ENCODE data around the gene RAE1.
A peak's percentile ranks its signal among the peaks of the same experiment; 100 is the strongest.

The RAE1 gene

DNA sequence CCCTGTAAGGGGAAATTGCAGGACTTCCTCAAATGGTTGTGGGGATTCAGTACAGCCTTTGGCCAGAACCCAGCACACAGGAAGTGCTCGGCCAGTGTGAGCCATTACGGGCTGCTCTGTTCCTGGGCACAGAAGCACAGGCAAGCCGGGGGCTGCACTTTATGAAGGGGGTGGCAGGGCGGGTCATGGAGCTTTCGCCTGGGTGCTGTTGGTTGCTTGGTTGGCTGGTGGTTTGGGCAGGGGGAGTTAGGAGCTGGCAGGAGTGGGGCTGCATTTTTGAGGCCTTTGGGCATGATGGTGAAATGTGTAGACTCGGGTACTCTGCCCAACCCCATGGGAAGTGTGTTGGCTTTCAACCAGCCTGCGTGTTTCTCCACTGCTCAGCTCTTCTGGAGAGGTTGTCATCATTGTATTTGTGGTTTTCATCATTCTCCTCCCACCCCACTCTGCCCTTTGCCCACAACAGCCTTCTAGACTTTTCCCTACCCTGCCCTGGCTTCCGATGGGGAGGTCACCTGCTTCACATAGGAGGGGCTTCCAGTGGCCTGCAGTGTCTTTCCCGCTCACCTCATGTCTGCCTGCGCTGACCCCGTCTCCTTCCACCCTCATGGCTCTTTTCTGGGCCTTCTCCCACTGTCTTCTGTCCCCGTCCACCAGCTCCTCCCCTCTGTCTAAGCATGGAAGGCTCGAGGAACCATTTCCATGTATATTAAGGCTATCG, 24.0 kb downstream of the RAE1 start:
- Mint-ChIP-seq H3K9me3 (no peaks in the 10 kb centered on the region), H3K4me3 (no peak overlapping the region), H3K36me3 (peaks cover 63% of the 10 kb centered on the region), H3K27me3 (no peaks in the 10 kb centered on the region), H3K4me1 (no peaks in the 10 kb centered on the region), H3K27ac (peak overlapping the region; percentile 6)
- ATAC-seq = no peak

DNA sequence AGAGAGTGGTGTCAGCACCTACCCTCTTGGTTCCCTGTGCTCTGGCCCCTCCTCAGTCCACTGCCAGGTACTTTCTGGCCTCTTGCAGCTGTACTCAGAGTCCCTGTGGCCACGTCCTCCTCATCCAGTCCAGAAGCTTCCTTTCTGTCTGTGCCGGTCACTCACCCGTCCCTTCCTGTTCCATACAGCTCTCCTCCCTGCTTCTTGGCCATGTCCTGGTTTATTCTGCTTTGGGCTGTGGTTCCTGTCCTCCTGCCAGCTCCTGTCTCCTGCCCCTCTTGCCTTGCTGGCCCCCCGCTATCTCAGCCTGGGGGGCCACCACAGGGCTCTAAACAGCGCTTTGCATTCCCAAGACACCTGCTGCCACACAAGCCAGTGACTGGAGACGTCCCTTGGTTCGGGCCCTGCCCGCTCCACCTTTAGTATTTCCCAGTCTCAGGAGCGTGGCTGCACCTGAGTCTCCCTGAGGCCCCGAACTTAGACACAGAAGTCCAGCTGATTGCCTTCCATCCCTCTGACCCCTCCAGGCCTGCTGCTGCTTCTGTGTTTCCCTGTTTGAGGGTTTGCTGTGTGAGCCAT, 24.7 kb downstream of the RAE1 start:
- H3K36me3 Mint-ChIP-seq = peaks cover 57% of the 10 kb centered on the region
- H3K4me1 Mint-ChIP-seq = no peaks in the 10 kb centered on the region
- no peaks in the 10 kb centered on the region for H3K9me3 Mint-ChIP-seq
- peak overlapping the region; percentile 6 for H3K27ac Mint-ChIP-seq
- H3K4me3 Mint-ChIP-seq = no peak overlapping the region
- ATAC-seq = no peak
- no peaks in the 10 kb centered on the region for H3K27me3 Mint-ChIP-seq

DNA sequence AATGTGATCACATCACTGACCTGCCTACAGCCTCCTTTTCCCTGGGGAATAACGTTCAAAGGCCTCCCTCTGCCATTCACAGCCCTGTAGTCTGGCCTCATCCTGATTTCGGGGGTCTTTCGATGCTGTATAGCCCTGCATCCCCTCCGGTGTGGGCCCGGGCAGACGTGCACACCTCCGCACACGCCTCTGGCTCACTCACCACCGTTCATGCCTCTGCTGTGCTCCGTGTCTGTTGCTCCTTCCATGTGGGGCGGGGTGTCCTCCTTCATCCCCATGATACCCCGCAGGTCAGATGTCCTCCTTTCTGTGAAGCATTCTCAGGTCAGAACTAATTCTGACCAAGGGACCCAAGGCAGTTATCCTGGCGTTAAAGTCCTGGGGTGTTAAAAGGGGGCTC, 26.3 kb downstream of the RAE1 start:
- H3K4me3 Mint-ChIP-seq = no peak overlapping the region
- H3K27ac Mint-ChIP-seq = no peak overlapping the region
- H3K9me3 Mint-ChIP-seq = no peaks in the 10 kb centered on the region
- no peaks in the 10 kb centered on the region for H3K4me1 Mint-ChIP-seq
- H3K27me3 Mint-ChIP-seq = no peaks in the 10 kb centered on the region
- no peak for ATAC-seq
- peaks cover 41% of the 10 kb centered on the region for H3K36me3 Mint-ChIP-seq

DNA sequence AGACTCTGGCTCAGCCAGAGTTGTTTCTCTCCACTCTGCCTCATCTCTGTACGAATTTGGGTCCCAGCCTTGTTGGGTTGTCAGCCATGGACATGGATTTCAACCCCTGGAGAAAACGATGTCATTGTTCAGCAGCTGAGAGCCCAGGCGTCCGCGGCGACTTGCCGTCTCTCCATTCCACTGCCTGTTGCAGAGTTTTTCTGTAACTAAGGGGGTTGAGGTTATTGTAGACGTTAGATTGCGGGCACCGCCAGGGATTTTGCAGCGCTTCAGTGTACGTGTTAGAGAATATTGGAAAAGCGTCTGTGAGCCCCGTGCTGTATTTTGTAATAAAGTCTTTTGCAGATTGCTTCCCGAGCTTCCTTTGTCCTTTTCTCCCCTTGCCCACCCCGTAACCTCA, 27.1 kb downstream of the RAE1 start:
- Mint-ChIP-seq H3K27ac (no peak overlapping the region), H3K4me3 (no peak overlapping the region), H3K9me3 (no peaks in the 10 kb centered on the region), H3K27me3 (no peaks in the 10 kb centered on the region), H3K36me3 (peaks cover 38% of the 10 kb centered on the region), H3K4me1 (no peaks in the 10 kb centered on the region)
- ATAC-seq = no peak

DNA sequence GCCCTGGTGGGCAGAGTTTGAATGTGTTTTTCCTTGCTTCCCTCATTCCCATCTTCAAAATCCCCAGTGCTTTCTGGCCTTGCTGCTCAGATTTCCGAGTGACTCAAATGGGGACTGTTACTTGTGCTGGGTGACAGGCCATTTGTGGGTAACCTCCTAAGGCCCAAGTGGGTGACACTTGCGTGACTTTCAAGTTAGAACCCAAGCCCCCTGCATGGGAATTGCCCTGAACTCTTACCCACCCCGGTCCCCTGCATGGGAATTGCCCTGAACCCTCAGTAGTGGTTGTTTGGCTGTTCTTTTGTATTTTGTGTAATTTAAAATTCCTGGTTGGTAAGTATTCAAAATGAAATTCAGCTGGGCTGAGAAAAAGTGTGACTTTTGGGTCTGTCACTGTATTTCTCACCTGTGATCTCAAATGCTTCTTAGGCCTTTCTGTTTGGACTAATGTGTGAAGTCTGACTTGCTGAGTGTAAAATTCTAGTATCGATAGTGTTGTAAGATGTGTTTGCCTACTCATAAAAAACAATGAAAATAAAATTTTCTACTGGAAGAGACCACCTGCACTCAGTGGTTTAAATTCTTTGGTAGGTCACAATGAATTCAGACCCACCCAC, 27.7 kb downstream of the RAE1 start:
- no peaks in the 10 kb centered on the region for H3K27me3 Mint-ChIP-seq
- no peaks in the 10 kb centered on the region for H3K9me3 Mint-ChIP-seq
- peaks cover 32% of the 10 kb centered on the region for H3K36me3 Mint-ChIP-seq
- no peak for ATAC-seq
- no peak overlapping the region for H3K4me3 Mint-ChIP-seq
- no peaks in the 10 kb centered on the region for H3K4me1 Mint-ChIP-seq
- H3K27ac Mint-ChIP-seq = no peak overlapping the region

DNA sequence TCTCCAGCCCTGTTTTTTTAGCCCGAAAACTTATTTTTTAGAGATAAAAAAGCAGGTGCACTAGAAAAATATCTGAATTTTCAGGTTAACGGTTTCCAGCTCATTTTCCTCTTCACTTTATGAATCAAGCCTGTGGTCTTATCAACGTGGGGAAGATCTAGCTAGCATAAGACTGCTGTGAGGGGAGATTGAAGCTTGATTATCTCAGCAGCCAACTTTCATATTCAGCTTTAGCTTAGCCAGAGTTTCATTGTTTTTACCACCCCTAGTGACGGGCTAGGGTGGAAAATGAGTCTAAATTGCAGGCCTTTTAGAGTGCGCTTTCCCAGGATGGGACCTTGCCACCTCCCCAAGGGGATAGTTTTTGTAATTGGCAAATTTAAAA, 28.2 kb downstream of the RAE1 start:
- Mint-ChIP-seq H3K36me3 (peaks cover 33% of the 10 kb centered on the region), H3K27ac (no peak overlapping the region), H3K4me3 (no peak overlapping the region), H3K9me3 (no peaks in the 10 kb centered on the region), H3K4me1 (no peaks in the 10 kb centered on the region), H3K27me3 (no peaks in the 10 kb centered on the region)
- no peak for ATAC-seq

DNA sequence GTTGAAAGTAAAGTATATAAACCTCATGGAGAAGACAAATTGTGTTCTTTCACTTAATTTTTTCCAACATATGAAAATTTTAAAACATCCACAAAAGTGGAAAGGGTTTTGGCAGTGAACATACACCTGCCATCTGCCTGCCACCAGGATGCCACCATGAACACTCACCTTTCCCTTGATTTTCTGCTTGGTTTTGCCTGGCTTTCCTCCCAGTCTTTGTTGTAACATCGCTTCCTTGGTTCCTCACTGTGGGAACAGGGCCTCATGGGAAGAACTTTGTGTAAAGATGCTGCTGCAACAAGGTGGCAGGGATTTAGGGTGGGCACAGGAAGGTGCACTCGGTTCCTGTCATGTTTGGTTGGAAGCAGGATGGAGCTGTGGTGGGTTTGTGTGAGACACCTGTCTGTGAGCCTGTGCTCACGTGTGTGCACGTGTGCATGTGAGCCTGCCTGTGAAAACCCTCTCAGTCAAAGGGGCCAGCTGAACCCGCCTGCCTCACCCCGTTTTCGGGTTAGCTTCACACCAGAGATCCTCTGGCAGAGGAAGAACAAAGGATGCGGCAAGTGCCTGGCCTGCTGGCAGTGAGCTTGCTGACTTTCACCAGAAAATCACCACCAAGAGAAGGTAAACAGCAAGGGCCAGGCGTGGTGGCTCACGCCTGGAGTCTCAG, 29.2 kb downstream of the RAE1 start:
- ATAC-seq = no peak
- peaks cover 29% of the 10 kb centered on the region for H3K36me3 Mint-ChIP-seq
- H3K27me3 Mint-ChIP-seq = no peaks in the 10 kb centered on the region
- no peaks in the 10 kb centered on the region for H3K4me1 Mint-ChIP-seq
- no peaks in the 10 kb centered on the region for H3K9me3 Mint-ChIP-seq
- no peak overlapping the region for H3K27ac Mint-ChIP-seq
- no peak overlapping the region for H3K4me3 Mint-ChIP-seq

DNA sequence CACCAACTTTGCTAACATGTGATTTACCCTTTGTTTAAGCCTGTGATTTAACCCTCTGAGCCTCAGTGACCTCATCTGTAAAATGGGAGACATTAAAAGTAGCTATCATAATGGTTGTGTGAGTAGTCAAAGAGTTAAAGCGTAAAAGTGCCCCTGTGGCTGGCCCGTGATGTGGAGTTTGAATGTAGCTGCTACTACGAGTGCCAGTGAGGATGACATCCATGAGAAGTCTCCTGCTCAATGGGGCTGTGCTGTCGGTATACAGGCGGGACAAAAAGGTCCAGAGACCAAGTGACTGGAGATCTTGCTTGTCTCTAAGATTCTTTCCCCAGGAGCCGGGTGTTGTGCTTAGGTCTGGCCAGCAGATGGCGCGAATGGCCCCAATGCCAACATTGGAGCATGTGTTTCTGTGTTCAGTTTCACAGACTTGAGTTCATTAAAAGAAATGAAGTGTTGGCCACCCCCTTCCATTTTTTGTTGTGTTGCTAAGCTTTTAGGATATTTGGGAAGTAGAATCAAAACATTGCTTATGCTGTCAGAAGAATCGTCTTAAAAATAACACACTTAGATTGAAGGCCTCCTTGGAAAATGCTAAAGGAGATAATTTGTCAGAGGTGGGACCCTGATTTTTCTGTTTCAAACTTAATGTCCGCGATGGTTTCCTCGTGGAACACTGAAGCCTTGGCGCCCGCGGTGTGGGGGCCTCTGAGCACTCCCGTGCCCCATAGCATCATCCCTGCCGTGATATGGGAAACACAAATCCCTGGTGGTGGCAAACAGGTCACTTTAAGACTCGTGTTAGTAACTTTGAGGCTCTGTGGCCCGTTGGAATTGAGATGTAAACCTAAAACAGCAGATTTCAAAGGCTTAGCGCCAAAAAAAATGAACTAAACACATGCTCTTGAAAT, 30.8 kb downstream of the RAE1 start:
- Mint-ChIP-seq H3K4me3 (no peak overlapping the region), H3K27ac (no peak overlapping the region), H3K4me1 (no peaks in the 10 kb centered on the region), H3K36me3 (peaks cover 24% of the 10 kb centered on the region), H3K9me3 (no peaks in the 10 kb centered on the region), H3K27me3 (no peaks in the 10 kb centered on the region)
- peak; percentile 72 for ATAC-seq

DNA sequence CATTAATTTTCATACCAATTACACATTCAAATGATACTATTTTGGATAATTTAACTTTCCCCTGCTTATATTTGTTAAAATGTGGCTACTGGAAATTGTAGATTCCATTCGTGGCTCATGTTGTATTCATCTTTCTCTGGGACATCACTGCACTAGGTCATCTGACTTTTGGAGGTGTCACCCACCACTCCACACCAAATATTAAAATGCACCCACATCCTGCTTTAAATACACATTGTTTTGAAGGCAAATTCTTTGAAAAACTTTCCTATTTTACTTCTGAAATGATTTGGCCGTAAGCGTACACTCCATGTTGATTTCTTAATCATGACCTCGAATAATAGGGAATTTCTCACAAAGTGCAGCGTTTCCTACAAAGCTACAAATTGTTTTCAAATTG, 31.5 kb downstream of the RAE1 start:
- no peak overlapping the region for H3K27ac Mint-ChIP-seq
- no peaks in the 10 kb centered on the region for H3K27me3 Mint-ChIP-seq
- H3K36me3 Mint-ChIP-seq = peaks cover 17% of the 10 kb centered on the region
- H3K4me3 Mint-ChIP-seq = no peak overlapping the region
- H3K9me3 Mint-ChIP-seq = no peaks in the 10 kb centered on the region
- no peaks in the 10 kb centered on the region for H3K4me1 Mint-ChIP-seq
- no peak for ATAC-seq

DNA sequence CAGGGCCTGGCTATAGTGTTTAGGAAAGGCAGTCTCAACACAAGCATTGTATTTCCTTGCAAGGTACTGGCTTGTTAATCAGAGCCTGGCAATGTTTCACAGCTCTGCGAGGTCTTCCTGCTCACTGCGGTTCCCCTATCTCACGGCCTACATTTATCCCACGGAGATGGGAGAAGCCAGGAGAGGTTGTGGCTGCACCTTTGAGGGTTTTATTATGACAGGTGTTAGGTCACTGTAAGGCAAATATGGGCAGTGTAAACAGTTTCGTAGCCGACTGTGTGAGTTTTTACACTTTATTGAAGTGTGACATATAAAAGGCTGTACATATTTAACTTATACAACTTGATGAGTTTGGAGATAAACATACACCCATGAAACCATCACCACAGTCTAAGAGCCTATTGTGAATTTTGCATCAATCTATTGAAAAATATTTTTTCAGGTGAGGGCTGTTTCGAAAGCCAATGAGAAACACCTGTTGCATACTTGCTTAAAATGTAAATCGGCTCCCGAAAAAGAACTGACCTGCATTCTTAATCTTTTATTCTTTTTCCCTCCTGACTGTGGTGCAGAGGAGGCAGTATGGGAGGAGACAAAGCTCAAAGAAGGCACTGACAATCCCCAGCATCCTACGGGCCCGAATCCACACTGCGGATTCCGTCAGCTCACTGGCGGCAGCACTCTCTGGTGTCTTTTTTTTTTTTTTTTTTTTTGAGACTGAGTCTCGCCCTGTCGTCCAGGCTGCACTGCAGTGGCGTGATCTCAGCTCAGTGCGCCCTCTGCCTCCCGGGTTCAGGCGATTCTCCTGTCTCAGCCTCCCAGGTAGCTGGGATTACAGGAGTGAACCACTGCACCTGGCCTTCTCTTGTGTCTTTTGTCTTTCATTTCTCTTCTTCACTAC, 32.6 kb downstream of the RAE1 start:
- Mint-ChIP-seq H3K36me3 (peaks cover 15% of the 10 kb centered on the region), H3K4me3 (no peak overlapping the region), H3K27me3 (no peaks in the 10 kb centered on the region), H3K4me1 (peaks cover 2% of the 10 kb centered on the region), H3K27ac (no peak overlapping the region), H3K9me3 (no peaks in the 10 kb centered on the region)
- no peak for ATAC-seq

DNA sequence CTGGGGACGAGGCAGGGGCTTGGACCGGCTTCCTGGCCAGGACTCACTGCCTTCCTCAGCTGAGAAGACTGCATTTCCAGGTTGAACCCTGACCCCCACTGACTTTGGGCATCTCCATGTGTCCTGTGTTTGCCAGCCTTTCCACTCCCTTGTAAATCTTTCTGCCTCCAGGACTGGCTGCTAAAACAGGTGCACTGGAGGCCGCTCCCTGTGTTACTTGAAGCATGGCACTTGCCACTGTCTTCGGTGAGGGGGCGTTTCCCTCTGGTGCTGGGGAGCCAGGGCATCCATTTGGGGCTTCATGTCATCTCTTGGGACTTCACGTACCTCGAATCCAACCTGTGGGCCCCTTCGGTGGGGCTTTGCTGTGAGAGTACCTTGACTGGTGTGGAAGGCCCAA, 33.4 kb downstream of the RAE1 start:
- Mint-ChIP-seq H3K4me1 (peaks cover 6% of the 10 kb centered on the region), H3K27me3 (no peaks in the 10 kb centered on the region), H3K36me3 (peaks cover 15% of the 10 kb centered on the region), H3K27ac (no peak overlapping the region), H3K9me3 (no peaks in the 10 kb centered on the region), H3K4me3 (no peak overlapping the region)
- ATAC-seq = no peak

DNA sequence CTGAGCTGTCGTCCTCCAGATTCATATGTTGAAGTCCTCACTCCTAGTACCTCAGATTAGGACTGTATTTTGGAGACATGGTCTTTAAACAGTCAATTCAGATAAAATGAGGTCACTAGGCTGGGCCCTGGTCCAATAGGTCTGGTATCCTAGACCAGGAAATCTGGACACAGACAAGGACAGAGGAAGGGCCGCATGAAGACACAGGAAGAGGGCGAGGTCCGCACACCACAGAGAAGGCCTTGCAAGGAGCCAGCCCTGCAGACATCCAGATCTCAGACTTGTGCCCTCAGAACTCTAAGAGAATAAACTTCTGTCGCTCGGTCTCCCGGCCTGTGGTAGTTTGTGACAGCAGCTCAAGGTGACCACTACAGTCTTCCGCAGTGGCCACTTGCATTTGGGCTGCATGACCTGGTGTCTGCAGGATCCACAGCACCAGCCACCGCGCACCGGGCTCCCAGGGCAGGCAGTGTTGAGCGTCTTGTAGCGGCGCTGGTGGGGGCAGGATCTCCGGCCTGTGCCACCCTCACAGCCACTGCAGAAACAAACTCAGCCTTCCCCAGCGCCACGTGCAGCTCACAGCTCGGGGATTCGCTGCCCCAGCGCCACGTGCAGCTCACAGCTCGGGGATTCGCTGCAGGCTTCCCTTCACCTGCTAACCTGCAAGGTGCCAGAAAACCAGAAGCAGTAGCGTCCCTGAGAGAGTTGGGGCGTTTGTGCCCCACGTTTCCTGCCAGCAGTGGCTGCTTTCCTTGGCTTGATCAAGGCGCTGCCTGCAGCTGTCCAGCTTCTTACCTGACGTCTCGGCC, 34.1 kb downstream of the RAE1 start:
- no peaks in the 10 kb centered on the region for H3K9me3 Mint-ChIP-seq
- H3K27ac Mint-ChIP-seq = no peak overlapping the region
- peaks cover 13% of the 10 kb centered on the region for H3K4me1 Mint-ChIP-seq
- no peak overlapping the region for H3K4me3 Mint-ChIP-seq
- peaks cover 15% of the 10 kb centered on the region for H3K36me3 Mint-ChIP-seq
- ATAC-seq = no peak
- no peaks in the 10 kb centered on the region for H3K27me3 Mint-ChIP-seq

DNA sequence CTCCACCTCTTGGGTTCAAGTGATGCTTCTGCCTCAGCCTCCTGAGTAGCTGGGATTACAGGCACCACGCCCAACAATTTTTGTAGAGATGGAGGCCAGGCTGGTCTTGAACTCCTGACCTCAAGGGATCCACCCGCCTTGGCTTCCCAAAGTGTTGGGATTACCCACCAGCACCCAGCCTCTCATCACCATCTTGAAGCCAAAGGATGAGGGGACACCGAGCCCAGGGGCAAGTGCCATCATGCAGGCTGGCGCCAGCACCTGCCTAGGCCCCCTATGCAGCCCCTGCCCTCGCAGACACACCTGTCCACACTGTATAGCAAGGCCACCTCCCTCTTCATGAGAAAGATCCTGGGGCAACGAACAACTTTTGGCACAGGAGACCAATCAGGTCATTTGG, 34.9 kb downstream of the RAE1 start:
- Mint-ChIP-seq H3K36me3 (peaks cover 15% of the 10 kb centered on the region), H3K4me3 (no peak overlapping the region), H3K27ac (no peak overlapping the region), H3K4me1 (peaks cover 19% of the 10 kb centered on the region), H3K27me3 (no peaks in the 10 kb centered on the region), H3K9me3 (no peaks in the 10 kb centered on the region)
- no peak for ATAC-seq
